ENCODE results near the gene ITGB8.

Gene ITGB8

DNA sequence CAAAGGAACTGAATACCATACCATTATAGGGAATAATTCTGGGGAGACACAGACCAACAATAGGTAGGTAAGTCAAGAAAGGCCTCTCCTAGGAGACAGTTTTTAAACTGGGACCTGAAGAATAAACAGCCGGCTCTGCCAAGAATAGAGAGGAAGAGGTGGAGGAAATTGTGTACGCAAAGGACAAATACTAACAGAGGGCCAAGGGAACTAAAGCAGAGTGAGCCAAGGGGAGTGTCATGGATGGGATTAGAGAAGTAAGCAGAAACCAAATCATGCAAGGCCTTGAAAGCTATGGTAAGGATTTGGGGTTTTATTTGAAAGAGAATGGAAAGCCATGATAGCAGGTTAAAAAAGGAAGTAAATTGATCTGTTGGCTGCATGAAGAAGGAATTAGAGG, 18.1 kb upstream of the ITGB8 start:
- Histone ChIP-seq H3K9me3 (ENCODE audit: low read depth, low read length) (no peaks in the 10 kb centered on the region), H3K36me3 (ENCODE audit: insufficient read depth, low read length) (no peaks in the 10 kb centered on the region), H3K9ac (ENCODE audit: insufficient read length) (no peak overlapping the region), H3K4me3 (no peak overlapping the region), H3K27ac (no peak overlapping the region)
- DNase-seq (ENCODE audit: low read depth, low spot score), result no peak
- TF ChIP-seq FOXP2 (optimal IDR thresholded peaks at IDR 0.05; ENCODE audit: control extremely low read depth, extremely low read length, insufficient read depth), result no peak
- TF ChIP-seq POLR2AphosphoS5 (IDR thresholded peaks at IDR 0.05; ENCODE audit: borderline replicate concordance, low read depth, low read length), result no peak
- TF ChIP-seq EZH2 (IDR thresholded peaks at IDR 0.05), result no peak

DNA sequence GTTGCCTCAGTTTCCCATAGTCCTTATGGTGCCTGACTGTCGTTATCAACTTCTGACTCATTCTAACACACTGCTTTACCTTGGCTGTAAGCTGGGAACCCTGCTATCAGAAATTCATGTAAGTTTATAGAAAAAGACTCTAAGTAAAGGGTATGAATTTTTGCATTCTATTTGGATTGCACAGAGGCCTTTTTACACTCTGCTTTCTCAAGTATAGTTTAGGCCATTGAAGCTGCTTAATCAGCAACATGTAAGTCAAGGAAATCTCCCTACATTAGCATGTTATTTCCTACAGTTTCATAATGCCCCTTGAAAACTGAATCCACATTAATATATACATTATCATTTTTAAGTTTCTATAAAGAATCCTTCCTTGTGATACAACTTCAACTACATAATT, 17.1 kb upstream of the ITGB8 start:
- no peak for DNase-seq (ENCODE audit: low read depth, low spot score)
- H3K36me3 ChIP-seq (ENCODE audit: insufficient read depth, low read length), result no peaks in the 10 kb centered on the region
- no peaks in the 10 kb centered on the region for H3K9me3 ChIP-seq (ENCODE audit: low read depth, low read length)
- peak overlapping the region; percentile 76 for H3K27ac ChIP-seq
- no peak overlapping the region for H3K4me3 ChIP-seq
- H3K9ac ChIP-seq (ENCODE audit: insufficient read length), result peak overlapping the region; percentile 56
- TF ChIP-seq EZH2 (IDR thresholded peaks at IDR 0.05) (no peak), POLR2AphosphoS5 (IDR thresholded peaks at IDR 0.05; ENCODE audit: borderline replicate concordance, low read depth, low read length) (no peak), FOXP2 (optimal IDR thresholded peaks at IDR 0.05; ENCODE audit: control extremely low read depth, extremely low read length, insufficient read depth) (no peak)

DNA sequence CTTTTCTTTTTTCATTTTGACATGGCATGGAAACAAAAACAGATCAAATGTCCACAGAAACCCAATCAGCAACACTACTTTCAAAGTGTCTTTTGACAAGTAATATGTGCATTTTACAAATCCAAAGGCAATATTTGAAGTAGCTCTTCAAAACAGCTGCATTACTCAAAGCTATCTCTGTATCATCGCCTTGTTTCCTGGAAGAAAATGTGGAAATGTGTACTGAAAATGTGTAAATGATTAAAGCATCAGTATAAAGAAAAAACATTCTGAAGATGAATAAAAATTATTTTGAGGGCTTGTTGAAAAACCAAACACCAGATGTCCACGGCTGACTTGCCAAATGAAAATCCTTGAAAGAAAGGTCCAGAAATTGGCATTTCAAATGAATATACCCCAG, 16.5 kb upstream of the ITGB8 start:
- Histone ChIP-seq H3K9me3 (ENCODE audit: low read depth, low read length) (no peaks in the 10 kb centered on the region), H3K36me3 (ENCODE audit: insufficient read depth, low read length) (no peaks in the 10 kb centered on the region), H3K4me3 (no peak overlapping the region), H3K27ac (peak overlapping the region; percentile 76), H3K9ac (ENCODE audit: insufficient read length) (peak overlapping the region; percentile 56)
- no peak for TF ChIP-seq EZH2 (IDR thresholded peaks at IDR 0.05)
- TF ChIP-seq POLR2AphosphoS5 (IDR thresholded peaks at IDR 0.05; ENCODE audit: borderline replicate concordance, low read depth, low read length), result no peak
- no peak for TF ChIP-seq FOXP2 (optimal IDR thresholded peaks at IDR 0.05; ENCODE audit: control extremely low read depth, extremely low read length, insufficient read depth)
- no peak for DNase-seq (ENCODE audit: low read depth, low spot score)

DNA sequence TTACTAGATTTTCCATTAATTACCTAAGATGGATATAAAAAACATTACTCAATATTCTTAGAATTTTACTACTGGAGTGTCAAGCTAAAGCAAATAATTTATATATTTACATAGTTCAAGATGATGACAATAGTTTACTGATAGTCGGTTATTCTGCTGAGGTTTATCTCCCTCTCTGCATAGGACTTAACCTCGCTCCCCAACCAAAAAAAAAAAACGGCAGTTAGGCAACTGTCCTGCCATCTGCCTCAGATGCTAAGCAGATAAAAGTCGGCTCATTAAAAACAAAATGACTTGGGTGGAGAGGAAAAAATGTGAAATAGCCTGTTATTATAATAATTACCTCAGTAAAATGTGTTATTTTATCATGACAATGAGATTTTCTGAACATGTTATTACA, 14.0 kb upstream of the ITGB8 start:
- Histone ChIP-seq H3K36me3 (ENCODE audit: insufficient read depth, low read length) (no peaks in the 10 kb centered on the region), H3K4me3 (no peak overlapping the region), H3K27ac (no peak overlapping the region), H3K9me3 (ENCODE audit: low read depth, low read length) (no peaks in the 10 kb centered on the region), H3K9ac (ENCODE audit: insufficient read length) (no peak overlapping the region)
- no peak for DNase-seq (ENCODE audit: low read depth, low spot score)
- TF ChIP-seq FOXP2 (optimal IDR thresholded peaks at IDR 0.05; ENCODE audit: control extremely low read depth, extremely low read length, insufficient read depth), result no peak
- no peak for TF ChIP-seq POLR2AphosphoS5 (IDR thresholded peaks at IDR 0.05; ENCODE audit: borderline replicate concordance, low read depth, low read length)
- no peak for TF ChIP-seq EZH2 (IDR thresholded peaks at IDR 0.05)

DNA sequence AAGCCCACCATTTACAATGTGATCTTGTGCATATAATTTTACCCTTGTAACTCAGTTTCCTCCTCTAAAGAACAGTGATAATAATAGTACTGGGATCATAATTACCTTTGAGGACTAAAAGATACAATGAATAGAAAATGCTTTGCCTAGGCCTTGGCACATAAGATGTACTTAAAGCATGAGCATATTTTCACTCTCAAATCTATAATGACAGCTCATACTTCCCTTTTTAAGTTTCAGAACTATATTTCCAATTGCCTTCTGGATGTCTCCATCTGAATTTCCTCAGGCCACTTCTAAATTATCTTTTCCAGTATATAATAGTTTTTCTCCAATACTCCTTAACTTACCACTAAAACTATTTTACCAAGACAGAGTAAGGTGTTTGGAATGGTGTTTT, 13.3 kb upstream of the ITGB8 start:
- DNase-seq (ENCODE audit: low read depth, low spot score), result no peak
- Histone ChIP-seq H3K36me3 (ENCODE audit: insufficient read depth, low read length) (no peaks in the 10 kb centered on the region), H3K4me3 (no peak overlapping the region), H3K9me3 (ENCODE audit: low read depth, low read length) (no peaks in the 10 kb centered on the region), H3K9ac (ENCODE audit: insufficient read length) (no peak overlapping the region), H3K27ac (no peak overlapping the region)
- TF ChIP-seq POLR2AphosphoS5 (IDR thresholded peaks at IDR 0.05; ENCODE audit: borderline replicate concordance, low read depth, low read length) (no peak), FOXP2 (optimal IDR thresholded peaks at IDR 0.05; ENCODE audit: control extremely low read depth, extremely low read length, insufficient read depth) (no peak), EZH2 (IDR thresholded peaks at IDR 0.05) (no peak)

GRCh38 chr7:20318933-20319332, 11.8 kb upstream of the ITGB8 start:
- TF ChIP-seq FOXP2 (optimal IDR thresholded peaks at IDR 0.05; ENCODE audit: control extremely low read depth, extremely low read length, insufficient read depth) (no peak), POLR2AphosphoS5 (IDR thresholded peaks at IDR 0.05; ENCODE audit: borderline replicate concordance, low read depth, low read length) (no peak), EZH2 (IDR thresholded peaks at IDR 0.05) (no peak)
- no peak overlapping the region for H3K9ac ChIP-seq (ENCODE audit: insufficient read length)
- H3K27ac ChIP-seq, result no peak overlapping the region
- DNase-seq (ENCODE audit: low read depth, low spot score), result no peak
- no peaks in the 10 kb centered on the region for H3K9me3 ChIP-seq (ENCODE audit: low read depth, low read length)
- H3K4me3 ChIP-seq, result no peak overlapping the region
- H3K36me3 ChIP-seq (ENCODE audit: insufficient read depth, low read length), result no peaks in the 10 kb centered on the region

GRCh38 chr7:20320322-20320721, 10.4 kb upstream of the ITGB8 start:
- Histone ChIP-seq H3K9me3 (ENCODE audit: low read depth, low read length) (no peaks in the 10 kb centered on the region), H3K4me3 (no peak overlapping the region), H3K27ac (no peak overlapping the region), H3K9ac (ENCODE audit: insufficient read length) (no peak overlapping the region), H3K36me3 (ENCODE audit: insufficient read depth, low read length) (no peaks in the 10 kb centered on the region)
- no peak for DNase-seq (ENCODE audit: low read depth, low spot score)
- no peak for TF ChIP-seq EZH2 (IDR thresholded peaks at IDR 0.05)

DNA sequence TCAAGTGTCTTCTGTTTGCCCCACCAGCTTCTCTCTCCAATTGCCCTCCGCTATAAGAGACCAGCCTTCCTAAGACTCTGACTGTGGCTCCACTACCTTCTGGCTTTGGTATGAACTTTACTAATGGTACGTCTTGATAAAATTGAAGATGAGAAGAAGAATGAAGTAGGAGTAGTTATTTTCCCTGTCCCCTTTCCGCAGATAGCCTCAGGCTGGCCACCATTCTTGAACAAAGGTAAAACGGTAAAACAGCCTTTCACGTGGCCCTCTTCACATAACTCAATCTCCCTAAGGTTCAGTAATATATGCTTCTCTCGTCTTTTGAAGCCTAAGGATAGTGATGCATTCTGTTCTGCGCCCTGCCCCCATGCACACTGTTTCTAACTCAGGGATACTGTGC, 9.9 kb upstream of the ITGB8 start:
- TF ChIP-seq FOXP2 (optimal IDR thresholded peaks at IDR 0.05; ENCODE audit: control extremely low read depth, extremely low read length, insufficient read depth), result no peak
- no peak for TF ChIP-seq EZH2 (IDR thresholded peaks at IDR 0.05)
- no peak for TF ChIP-seq POLR2AphosphoS5 (IDR thresholded peaks at IDR 0.05; ENCODE audit: borderline replicate concordance, low read depth, low read length)
- Histone ChIP-seq H3K9me3 (ENCODE audit: low read depth, low read length) (no peaks in the 10 kb centered on the region), H3K4me3 (no peak overlapping the region), H3K27ac (no peak overlapping the region), H3K9ac (ENCODE audit: insufficient read length) (no peak overlapping the region), H3K36me3 (ENCODE audit: insufficient read depth, low read length) (no peaks in the 10 kb centered on the region)
- no peak for DNase-seq (ENCODE audit: low read depth, low spot score)

DNA sequence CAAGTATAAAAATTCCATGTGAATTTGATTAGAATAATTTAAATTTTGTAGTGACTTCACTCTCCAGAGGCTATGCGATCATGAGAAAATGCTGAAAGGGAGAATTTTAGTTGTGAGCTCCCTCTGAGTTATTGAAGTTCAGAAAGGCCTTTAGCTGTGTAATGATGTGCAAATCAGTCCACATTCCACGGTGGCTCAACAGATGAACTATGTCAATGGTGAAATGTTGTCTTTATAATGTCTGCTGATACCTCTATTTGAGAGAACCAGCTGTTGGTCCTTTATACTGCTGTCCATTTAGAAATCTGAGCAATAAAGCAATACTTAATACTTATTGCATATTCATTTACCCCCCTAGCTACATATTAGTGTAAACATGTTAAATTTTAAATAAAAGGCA, 7.1 kb upstream of the ITGB8 start:
- TF ChIP-seq POLR2AphosphoS5 (IDR thresholded peaks at IDR 0.05; ENCODE audit: borderline replicate concordance, low read depth, low read length) (no peak), EZH2 (IDR thresholded peaks at IDR 0.05) (no peak), FOXP2 (optimal IDR thresholded peaks at IDR 0.05; ENCODE audit: control extremely low read depth, extremely low read length, insufficient read depth) (no peak)
- peak overlapping the region; percentile 76 for H3K27ac ChIP-seq
- peak overlapping the region; percentile 29 for H3K9ac ChIP-seq (ENCODE audit: insufficient read length)
- no peaks in the 10 kb centered on the region for H3K36me3 ChIP-seq (ENCODE audit: insufficient read depth, low read length)
- H3K9me3 ChIP-seq (ENCODE audit: low read depth, low read length), result no peaks in the 10 kb centered on the region
- peak; percentile 34 for DNase-seq (ENCODE audit: low read depth, low spot score)
- H3K4me3 ChIP-seq, result peak overlapping the region; percentile 22

Data from SK-N-MC (cell line).